ENCODE data around the gene COQ10A.
"Not testable (repeated sequence)": the region's sequence is repeated elsewhere in the genome, so short reads cannot be mapped to it uniquely, and the experiment has no call there.

COQ10A gene

GRCh38 chr12:56256326-56256960 lies 10.3 kb upstream of the COQ10A start:
- peak overlapping the region; percentile 75 for H3K4me3 ChIP-seq
- in situ Hi-C loops (cut with MboI; ENCODE audit: low sequenced_read_pairs): no loop called here
- H3K27me3 ChIP-seq (ENCODE audit: low read depth): no peaks in the 10 kb centered on the region
- peaks cover 54% of the 10 kb centered on the region for H3K36me3 ChIP-seq (replicated peaks)
- peaks cover 13% of the 10 kb centered on the region for H3K4me1 ChIP-seq
- DNase-seq (ENCODE audit: low spot score in 2 of 2): no peak
- H3K9me3 ChIP-seq: no peaks in the 10 kb centered on the region

GRCh38 chr12:56257071-56257470 lies 9.7 kb upstream of the COQ10A start:
- Histone ChIP-seq H3K4me3 (peak overlapping the region; percentile 75), H3K27me3 (ENCODE audit: low read depth) (no peaks in the 10 kb centered on the region), H3K4me1 (peaks cover 13% of the 10 kb centered on the region), H3K36me3 (replicated peaks) (peaks cover 50% of the 10 kb centered on the region), H3K9me3 (no peaks in the 10 kb centered on the region)
- in situ Hi-C loops (cut with MboI; ENCODE audit: low sequenced_read_pairs): no loop called here
- DNase-seq (ENCODE audit: low spot score in 2 of 2): no peak

GRCh38 chr12:56257491-56258067 lies 9.2 kb upstream of the COQ10A start:
- peak; percentile 63 to 84 for DNase-seq (ENCODE audit: low spot score in 2 of 2)
- Histone ChIP-seq H3K4me3 (peak overlapping the region; percentile 75), H3K27me3 (ENCODE audit: low read depth) (no peaks in the 10 kb centered on the region), H3K9me3 (no peaks in the 10 kb centered on the region), H3K4me1 (peaks cover 13% of the 10 kb centered on the region), H3K36me3 (replicated peaks) (peaks cover 45% of the 10 kb centered on the region)
- in situ Hi-C loops (cut with MboI; ENCODE audit: low sequenced_read_pairs): no loop called here

- H3K4me3 ChIP-seq: peak within 1 kb of the TSS; percentile 75
- no peaks in the 10 kb centered on the region for H3K27me3 ChIP-seq (ENCODE audit: low read depth)
- peaks cover 13% of the 10 kb centered on the region for H3K4me1 ChIP-seq
- in situ Hi-C loops (cut with MboI; ENCODE audit: low sequenced_read_pairs): no loop called here
- no peaks in the 10 kb centered on the region for H3K9me3 ChIP-seq
- peaks cover 38% of the 10 kb centered on the region for H3K36me3 ChIP-seq (replicated peaks)
- DNase-seq (ENCODE audit: low spot score in 2 of 2): peak; percentile 76 to 83
Measured at GRCh38 chr12:56258068-56258819, 8.5 kb upstream of the COQ10A start, which contains the start of gene ANKRD52. ANKRD52 (minus strand) TSS chr12:56258384; CDS start chr12:56258269, 115 bp downstream.

- in situ Hi-C loops (cut with MboI; ENCODE audit: low sequenced_read_pairs): no loop called here
- DNase-seq (ENCODE audit: low spot score in 2 of 2): no peak
Measured at GRCh38 chr12:56258820-56259183, 7.9 kb upstream of the COQ10A start.

GRCh38 chr12:56260380-56260779 lies 6.4 kb upstream of the COQ10A start:
- H3K4me1 ChIP-seq: peaks cover 13% of the 10 kb centered on the region
- H3K27me3 ChIP-seq (ENCODE audit: low read depth): no peaks in the 10 kb centered on the region
- in situ Hi-C loops (cut with MboI; ENCODE audit: low sequenced_read_pairs): no loop called here
- peaks cover 17% of the 10 kb centered on the region for H3K36me3 ChIP-seq (replicated peaks)
- no peak for DNase-seq (ENCODE audit: low spot score in 2 of 2)
- H3K4me3 ChIP-seq: no peak overlapping the region
- H3K9me3 ChIP-seq: no peaks in the 10 kb centered on the region

More at GRCh38 chr12:56258820-56259183, 7.9 kb upstream of the COQ10A start:
- peaks cover 13% of the 10 kb centered on the region for H3K4me1 ChIP-seq
- H3K4me3 ChIP-seq: peak overlapping the region; percentile 75
- H3K9me3 ChIP-seq: no peaks in the 10 kb centered on the region
- peaks cover 33% of the 10 kb centered on the region for H3K36me3 ChIP-seq (replicated peaks)
- H3K27me3 ChIP-seq (ENCODE audit: low read depth): no peaks in the 10 kb centered on the region

- H3K4me3 ChIP-seq: no peak overlapping the region
- H3K27me3 ChIP-seq (ENCODE audit: low read depth): no peaks in the 10 kb centered on the region
- in situ Hi-C loops (cut with MboI; ENCODE audit: low sequenced_read_pairs): no loop called here
- no peaks in the 10 kb centered on the region for H3K9me3 ChIP-seq
- H3K36me3 ChIP-seq (replicated peaks): peaks cover 12% of the 10 kb centered on the region
- DNase-seq (ENCODE audit: low spot score in 2 of 2): no peak
- H3K4me1 ChIP-seq: peaks cover 13% of the 10 kb centered on the region
Measured at GRCh38 chr12:56260921-56261320, 5.8 kb upstream of the COQ10A start.

- Histone ChIP-seq H3K9me3 (no peaks in the 10 kb centered on the region), H3K36me3 (replicated peaks) (peaks cover 4% of the 10 kb centered on the region), H3K4me3 (no peak overlapping the region), H3K27me3 (ENCODE audit: low read depth) (no peaks in the 10 kb centered on the region), H3K4me1 (peaks cover 15% of the 10 kb centered on the region)
- no peak for DNase-seq (ENCODE audit: low spot score in 2 of 2)
- in situ Hi-C loops (cut with MboI; ENCODE audit: low sequenced_read_pairs): no loop called here
Measured at GRCh38 chr12:56261503-56262232, 5.1 kb upstream of the COQ10A start.

GRCh38 chr12:56262955-56263354 lies 3.8 kb upstream of the COQ10A start:
- DNase-seq (ENCODE audit: low spot score in 2 of 2); in situ Hi-C loops (cut with MboI; ENCODE audit: low sequenced_read_pairs); H3K27me3 ChIP-seq (ENCODE audit: low read depth); H3K4me3 ChIP-seq; H3K36me3 ChIP-seq (replicated peaks); H3K9me3 ChIP-seq; H3K4me1 ChIP-seq: not testable (repeated sequence)

- H3K4me1 ChIP-seq; H3K9me3 ChIP-seq; in situ Hi-C loops (cut with MboI; ENCODE audit: low sequenced_read_pairs); H3K27me3 ChIP-seq (ENCODE audit: low read depth); DNase-seq (ENCODE audit: low spot score in 2 of 2): not testable (repeated sequence)
- H3K4me3 ChIP-seq: peak overlapping the region; percentile 82
- peaks cover 22% of the 10 kb centered on the region for H3K36me3 ChIP-seq (replicated peaks)
Measured at GRCh38 chr12:56266068-56266692, 562 bp upstream of the COQ10A start.

- peak in 1 of 2 experiments; percentile 49 for DNase-seq (ENCODE audit: low spot score in 2 of 2)
- no peaks in the 10 kb centered on the region for H3K27me3 ChIP-seq (ENCODE audit: low read depth)
- H3K4me3 ChIP-seq: peak overlapping the region; percentile 82
- in situ Hi-C loops (cut with MboI; ENCODE audit: low sequenced_read_pairs): no loop called here
- no peaks in the 10 kb centered on the region for H3K9me3 ChIP-seq
- peaks cover 4% of the 10 kb centered on the region for H3K4me1 ChIP-seq
- H3K36me3 ChIP-seq (replicated peaks): peaks cover 36% of the 10 kb centered on the region
Measured at GRCh38 chr12:56267443-56268071, 815 bp downstream of the COQ10A start.

- in situ Hi-C loops (cut with MboI; ENCODE audit: low sequenced_read_pairs): no loop called here
- Histone ChIP-seq H3K27me3 (ENCODE audit: low read depth) (no peaks in the 10 kb centered on the region), H3K4me1 (peaks cover 4% of the 10 kb centered on the region), H3K9me3 (no peaks in the 10 kb centered on the region), H3K4me3 (no peak overlapping the region), H3K36me3 (replicated peaks) (peaks cover 69% of the 10 kb centered on the region)
- DNase-seq (ENCODE audit: low spot score in 2 of 2): no peak
Measured at GRCh38 chr12:56271031-56271430, 4.3 kb downstream of the COQ10A start.

- H3K4me3 ChIP-seq; H3K9me3 ChIP-seq; H3K4me1 ChIP-seq; in situ Hi-C loops (cut with MboI; ENCODE audit: low sequenced_read_pairs); H3K27me3 ChIP-seq (ENCODE audit: low read depth); DNase-seq (ENCODE audit: low spot score in 2 of 2): not testable (repeated sequence)
- peaks cover 78% of the 10 kb centered on the region for H3K36me3 ChIP-seq (replicated peaks)
Measured at GRCh38 chr12:56272468-56272867, 5.7 kb downstream of the COQ10A start.

Measured in HAP-1 (cell line).